Right lobe of liver (tissue), 6 donors: ENCODE data around the gene CDH26. TPM values are rescaled to one million over a fixed set of nuclear protein-coding genes. Genes with fewer than 3 reads are reported as not detected.
A peak's percentile ranks its signal among the peaks of the same experiment; 100 is the strongest.
"Not testable (repeated sequence)": the region's sequence is repeated elsewhere in the genome, so short reads cannot be mapped to it uniquely, and the experiment has no call there.

Experiments
- ATAC-seq, 4 donors: fragments of 200-7000 bp; cut with Tn5 transposase; one replicate each; pipeline ENCODE4 v1.9.1; 2020; ENCODE audit warnings: mild to moderate bottlenecking in 4 of 4, moderate library complexity in 4 of 4
- DNase-seq, 3 donors: peaks; one replicate each; pipeline ENCODE4 v3.0.0-alpha.2; 2020
- H3K27ac ChIP-seq, 3 donors: fragments of 200-600 bp; one replicate each; pipeline ENCODE4 v1.8.0; 2022
- H3K27me3 ChIP-seq, 2 donors: fragments of 200-600 bp; one replicate each; pipeline ENCODE4 v1.8.0; 2022
- H3K36me3 ChIP-seq, 4 donors: fragments of 200-600 bp; sonication (generic) in 1 of 4; one replicate each; pipeline versions ENCODE4 v1.5.1 to v1.8.0; 2017 to 2022; ENCODE audit warnings: control low read depth in 1 of 4
- H3K4me1 ChIP-seq, 4 donors: fragments of 200-600 bp; sonication (generic) in 1 of 4; one replicate each; pipeline versions ENCODE4 v1.5.1 to v1.8.0; 2017 to 2022; ENCODE audit warnings: control low read depth in 1 of 4
- H3K4me3 ChIP-seq, 3 donors: fragments of 200-600 bp; one replicate each; pipeline ENCODE4 v1.8.0; 2022
- H3K9me3 ChIP-seq, 4 donors: fragments of 200-600 bp; sonication (generic) in 1 of 4; one replicate each; pipeline versions ENCODE4 v1.5.1 to v1.8.0; 2017 to 2022; ENCODE audit warnings: control low read depth in 1 of 4
- POLR2A ChIP-seq: fragments of 450-650 bp; IDR thresholded peaks from one replicate; pipeline ENCODE4 v1.6.1; 2017; ENCODE audit warnings: antibody characterized with exemption, mild to moderate bottlenecking
- WGBS: methylation state at CpG from one replicate; pipeline ENCODE4 v1.1.6; 2018; ENCODE audit warnings: low coverage, low lambda C conversion rate; ENCODE audit not compliant: insufficient coverage; ENCODE audit errors: missing lambda C conversion rate; 5-methylcytosine and 5-hydroxymethylcytosine counted together
- intact Hi-C, 2 donors: fragments of 100-400 bp; cut with DNase I; formaldehyde crosslinking; loops; one replicate each; pipeline versions ENCODE4 v1.11.2 to v1.14.1; 2022
- total RNA-seq, 6 experiments: library from RNA; depleted of rRNA in 2 of 6; stranded (reverse); fragments of >200 nt in 2 of 6; fragmentation: NEBNext Ultra II Directional in 3 of 6; extraction: Animal tissue kit (Norgen Biotek cat#: 25700) in 3 of 6; gene quantifications; one replicate each; pipeline versions ENCODE4 v1.1.0 to v1.2.4, GENCODE V29; 2016 to 2023
- TF ChIP-seq, protein P1 (sequence below), 4 donors: fragments of 200-600 bp in 3 of 4; fragments of 450-650 bp in 1 of 4; IDR thresholded peaks; one replicate each; pipeline versions ENCODE4 v1.5.1 to v1.8.0; 2016 to 2022; ENCODE audit warnings: antibody characterized with exemption in 4 of 4, mild to moderate bottlenecking in 2 of 4
- donor health status: DM: no; HTN: yes; CAD: no.
- donor health status: DM: no; HTN: no; CAD: no.
- donor health status: DM: no; HTN: no; CAD: no.
- donor health status: DM: no; HTN: yes; CAD: no.
- donor health status: DM: no; HTN: yes; CAD: no.

The CDH26 gene
- total RNA-seq, 6 experiments from 2014 or later = 0.07 to 0.25 (median 0.12) TPM; not detected in 1

DNA sequence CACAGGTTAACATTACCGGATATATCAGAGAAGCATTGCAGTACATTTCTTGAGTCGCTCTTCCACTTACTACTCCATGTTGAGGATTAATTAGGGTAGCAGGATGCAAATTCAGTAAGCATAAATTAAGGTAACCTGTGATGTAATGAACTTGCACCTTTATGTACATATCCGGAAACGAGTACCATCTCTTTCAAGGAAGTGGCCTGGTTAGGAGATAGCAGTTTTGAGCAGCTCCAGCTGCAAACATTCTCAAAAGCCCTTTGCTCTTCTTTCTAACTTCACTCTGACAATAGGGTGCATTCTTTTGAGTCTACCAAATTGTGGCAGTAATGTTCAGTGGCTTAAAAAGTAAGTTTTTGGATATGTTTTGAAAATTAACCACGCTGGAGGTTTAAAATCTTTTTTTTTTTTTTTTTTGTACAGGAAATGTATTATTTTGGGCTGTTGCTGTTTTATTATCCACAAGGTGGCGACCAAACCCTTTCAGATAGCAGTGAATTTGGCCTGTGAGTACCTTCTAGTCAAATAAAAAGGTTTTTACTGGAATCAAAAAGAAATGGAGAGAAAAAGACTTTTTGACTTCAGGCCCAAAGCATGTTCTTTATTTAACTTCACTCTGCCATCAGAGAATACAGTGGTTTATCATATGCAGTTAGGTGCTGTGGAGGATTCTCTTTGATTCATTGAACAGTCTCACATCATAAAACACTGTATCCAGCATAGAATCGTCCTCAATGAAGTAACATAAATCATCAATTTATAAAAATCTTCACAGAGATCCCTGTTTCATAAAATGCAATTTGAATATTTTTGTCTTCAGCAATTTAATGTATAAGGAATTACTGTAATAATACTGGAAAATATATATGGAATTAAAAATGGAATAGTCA is 9.1 kb upstream of the CDH26 start:
- H3K4me3 ChIP-seq = no peak overlapping the region
- intact Hi-C loops = no loop called here
- H3K27me3 ChIP-seq = peaks cover 0 to 4% of the 10 kb centered on the region in 2 donors
- WGBS = 32% methylated on average over 7 of the region's 7 CpGs
- peak; percentile 57 to 72 (median 67) for ATAC-seq
- no peaks in the 10 kb centered on the region for H3K4me1 ChIP-seq
- H3K36me3 ChIP-seq = peaks cover 0 to 10% (median 2%) of the 10 kb centered on the region in 4 donors
- no peak overlapping the region for H3K27ac ChIP-seq
- no peak for DNase-seq
- no peaks in the 10 kb centered on the region for H3K9me3 ChIP-seq
- TF ChIP-seq, protein P1, sequence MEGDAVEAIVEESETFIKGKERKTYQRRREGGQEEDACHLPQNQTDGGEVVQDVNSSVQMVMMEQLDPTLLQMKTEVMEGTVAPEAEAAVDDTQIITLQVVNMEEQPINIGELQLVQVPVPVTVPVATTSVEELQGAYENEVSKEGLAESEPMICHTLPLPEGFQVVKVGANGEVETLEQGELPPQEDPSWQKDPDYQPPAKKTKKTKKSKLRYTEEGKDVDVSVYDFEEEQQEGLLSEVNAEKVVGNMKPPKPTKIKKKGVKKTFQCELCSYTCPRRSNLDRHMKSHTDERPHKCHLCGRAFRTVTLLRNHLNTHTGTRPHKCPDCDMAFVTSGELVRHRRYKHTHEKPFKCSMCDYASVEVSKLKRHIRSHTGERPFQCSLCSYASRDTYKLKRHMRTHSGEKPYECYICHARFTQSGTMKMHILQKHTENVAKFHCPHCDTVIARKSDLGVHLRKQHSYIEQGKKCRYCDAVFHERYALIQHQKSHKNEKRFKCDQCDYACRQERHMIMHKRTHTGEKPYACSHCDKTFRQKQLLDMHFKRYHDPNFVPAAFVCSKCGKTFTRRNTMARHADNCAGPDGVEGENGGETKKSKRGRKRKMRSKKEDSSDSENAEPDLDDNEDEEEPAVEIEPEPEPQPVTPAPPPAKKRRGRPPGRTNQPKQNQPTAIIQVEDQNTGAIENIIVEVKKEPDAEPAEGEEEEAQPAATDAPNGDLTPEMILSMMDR (IDR thresholded peaks at IDR 0.05) = peak; percentile 46 to 70 (median 66)
- no peak for TF ChIP-seq POLR2A

DNA sequence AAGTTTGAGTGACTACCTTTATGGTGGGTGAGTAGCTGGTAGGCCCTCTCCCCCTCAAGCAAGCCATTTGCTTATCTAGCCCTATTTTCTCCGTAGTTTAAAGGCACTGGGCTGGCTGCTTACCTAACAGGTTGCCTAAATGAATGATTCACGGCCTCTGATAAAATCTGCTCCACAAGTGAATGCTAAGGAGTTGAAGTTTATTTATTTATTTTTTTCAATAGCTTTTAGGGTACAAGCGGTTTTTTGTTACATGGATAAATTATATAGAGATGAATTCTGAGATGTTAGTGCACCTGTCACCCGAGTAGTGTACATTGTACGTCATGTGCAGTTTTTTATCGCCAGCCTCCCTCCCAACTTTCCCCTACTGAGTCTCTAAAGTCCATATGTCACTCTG is 8.3 kb upstream of the CDH26 start:
- peaks cover 0 to 4% of the 10 kb centered on the region in 2 donors for H3K27me3 ChIP-seq
- H3K27ac ChIP-seq = no peak overlapping the region
- intact Hi-C loops = no loop called here
- H3K9me3 ChIP-seq = no peaks in the 10 kb centered on the region
- H3K4me3 ChIP-seq = no peak overlapping the region
- H3K4me1 ChIP-seq = no peaks in the 10 kb centered on the region
- ATAC-seq (no peak), DNase-seq (no peak)
- no peak for TF ChIP-seq POLR2A
- TF ChIP-seq, protein P1 (IDR thresholded peaks at IDR 0.05) = no peak
- WGBS = 95% methylated on average over 6 of the region's 6 CpGs
- H3K36me3 ChIP-seq = peaks cover 0 to 3% (median under 1%) of the 10 kb centered on the region in 4 donors

DNA sequence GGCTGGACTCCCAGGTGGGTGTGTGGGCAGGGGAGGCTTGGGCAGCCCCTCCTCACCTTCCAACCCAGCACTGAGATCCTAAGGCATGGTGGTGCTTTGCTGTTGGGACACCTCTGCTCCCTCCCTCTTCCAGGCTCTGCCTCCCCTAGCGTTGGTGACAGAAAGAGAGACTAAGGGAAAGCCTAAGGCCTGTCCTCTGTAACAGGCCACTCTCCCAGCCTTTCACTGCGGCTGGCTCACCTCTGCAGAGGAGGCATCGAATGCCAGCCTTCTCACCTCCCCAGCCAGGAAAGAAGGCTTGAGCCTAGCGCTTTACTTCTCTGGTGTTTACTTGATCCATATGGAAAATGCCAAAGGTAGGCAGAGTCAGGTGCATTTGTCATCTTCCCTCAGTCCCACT is 3.5 kb upstream of the CDH26 start:
- no peak for DNase-seq
- Histone ChIP-seq H3K27me3 (peaks cover 0 to 11% of the 10 kb centered on the region in 2 donors), H3K27ac (no peak overlapping the region), H3K36me3 (peaks cover 0 to 3% (median 0%) of the 10 kb centered on the region in 4 donors), H3K4me3 (no peak overlapping the region), H3K9me3 (no peaks in the 10 kb centered on the region), H3K4me1 (no peaks in the 10 kb centered on the region)
- no CpG with 5 or more reads among the region's 4 CpGs for WGBS
- ATAC-seq = no peak
- TF ChIP-seq, protein P1 (IDR thresholded peaks at IDR 0.05) = no peak
- no peak for TF ChIP-seq POLR2A
- intact Hi-C loops = no loop called here

DNA sequence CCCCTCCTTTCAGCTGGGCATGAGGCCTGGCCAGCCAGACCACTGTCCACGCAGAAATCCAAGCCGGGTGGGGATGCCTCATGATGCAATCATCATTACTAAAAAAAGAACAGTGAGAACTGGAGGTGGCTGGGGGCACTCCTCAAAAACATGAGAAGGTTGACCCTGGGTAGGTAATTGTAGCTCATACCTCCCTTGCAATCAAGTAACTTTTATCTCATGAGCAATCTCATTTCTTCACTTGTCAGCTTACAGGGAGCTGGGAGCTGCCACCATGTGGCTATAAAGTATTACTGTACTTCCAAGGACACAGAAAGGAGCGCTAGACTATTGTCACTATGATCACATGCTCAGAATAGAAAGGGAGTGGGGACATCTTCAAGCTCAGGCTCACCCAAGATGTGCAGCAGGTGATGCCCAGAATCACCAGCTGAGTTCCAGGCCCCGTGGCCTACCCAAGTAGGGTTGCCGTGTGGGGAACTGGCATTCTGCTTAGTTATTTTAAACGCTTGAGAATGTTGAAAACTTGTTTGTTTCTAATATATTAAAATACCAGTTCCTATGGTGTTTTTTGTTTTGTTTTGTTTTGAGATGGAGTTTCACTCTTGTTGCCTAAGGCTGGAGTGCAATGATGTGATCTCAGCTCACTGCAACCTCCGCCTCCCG is 3.0 kb upstream of the CDH26 start:
- TF ChIP-seq, protein P1 (IDR thresholded peaks at IDR 0.05) = peak in 2 of 4 donors; percentile 19 to 24
- TF ChIP-seq POLR2A = no peak
- no peak for DNase-seq
- peak in 3 of 4 donors; percentile 36 to 52 (median 41) for ATAC-seq
- intact Hi-C loops = no loop called here
- H3K27me3 ChIP-seq = peaks cover 0 to 11% of the 10 kb centered on the region in 2 donors
- H3K36me3 ChIP-seq = peaks cover 0 to 3% (median 0%) of the 10 kb centered on the region in 4 donors
- H3K4me1 ChIP-seq = no peaks in the 10 kb centered on the region
- H3K27ac ChIP-seq = no peak overlapping the region
- H3K4me3 ChIP-seq = no peak overlapping the region
- 68% methylated on average over 5 of the region's 8 CpGs for WGBS
- H3K9me3 ChIP-seq = no peaks in the 10 kb centered on the region

DNA sequence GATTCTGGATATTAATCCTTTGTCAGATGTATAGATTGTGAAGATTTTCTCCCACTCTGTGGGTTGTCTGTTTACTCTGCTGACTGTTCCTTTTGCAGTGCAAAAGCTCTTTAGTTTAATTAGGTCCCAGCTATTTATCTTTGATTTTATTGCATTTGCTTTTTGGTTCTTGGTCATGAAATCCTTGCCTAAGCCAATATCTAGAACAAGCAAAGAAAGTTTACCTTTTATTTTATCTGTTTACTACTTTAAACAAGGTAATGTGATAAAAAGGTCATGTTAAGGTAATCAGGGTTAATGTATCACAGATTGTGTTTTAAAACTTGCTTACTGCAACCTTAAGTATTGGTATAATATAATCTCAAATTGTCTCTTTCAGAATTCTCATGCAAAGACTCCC is 655 bp upstream of the CDH26 start:
- DNase-seq, H3K9me3 ChIP-seq, H3K36me3 ChIP-seq, H3K4me1 ChIP-seq, H3K27ac ChIP-seq, H3K4me3 ChIP-seq, H3K27me3 ChIP-seq, intact Hi-C loops: not testable (repeated sequence)
- peak in 3 of 4 donors; percentile 22 to 73 (median 42) for ATAC-seq
